HepG2 (cell line): ENCODE data around the gene LHX3. TPM values are rescaled to one million over a fixed set of nuclear protein-coding genes. Genes with fewer than 3 reads are reported as not detected.

Source experiments
- ATRX ChIP-seq: sonication (generic); formaldehyde crosslinking; IDR thresholded peaks from 2 replicates; pipeline ENCODE4 v1.4.0; 2020; ENCODE audit warnings: missing genetic modification reagents, borderline replicate concordance
- HMGXB4 ChIP-seq, 2 experiments: sonication (generic) in 1 of 2; formaldehyde crosslinking in 1 of 2; IDR thresholded peaks; 2 replicates each; pipeline versions ENCODE4 v1.4.0 to v1.6.1; 2018 to 2020; ENCODE audit warnings: missing genetic modification reagents in 2 of 2, borderline replicate concordance in 1 of 2, low read depth in 1 of 2, mild to moderate bottlenecking in 1 of 2, missing biosample characterization in 1 of 2
- HOXA9 ChIP-seq: sonication (generic); formaldehyde crosslinking; IDR thresholded peaks from 2 replicates; pipeline ENCODE4 v1.8.1; 2022; ENCODE audit warnings: missing genetic modification reagents, mild to moderate bottlenecking, moderate library complexity, borderline replicate concordance
- KLF6 ChIP-seq: IDR thresholded peaks from 2 replicates; pipeline ENCODE4 v1.8.0; 2016; ENCODE audit warnings: missing biosample characterization, missing genetic modification reagents
- NFKB2 ChIP-seq: sonication (generic); formaldehyde crosslinking; IDR thresholded peaks from 2 replicates; pipeline ENCODE4 v1.4.0; 2020; ENCODE audit warnings: missing genetic modification reagents, borderline replicate concordance
- NR2F6 ChIP-seq, 2 experiments: IDR thresholded peaks; 2 replicates each; pipeline ENCODE4 v1.6.1; 2016; ENCODE audit warnings: antibody characterized with exemption in 1 of 2, mild to moderate bottlenecking in 1 of 2
- SMARCE1 ChIP-seq: fragments of 450-650 bp; IDR thresholded peaks from 2 replicates; pipeline ENCODE4 v1.6.1; 2017; ENCODE audit warnings: borderline replicate concordance
- ZBTB34 ChIP-seq: sonication (generic); formaldehyde crosslinking; IDR thresholded peaks from 2 replicates; pipeline ENCODE4 v1.8.0; 2022; ENCODE audit warnings: mild to moderate bottlenecking, missing genetic modification reagents
- ZNF234 ChIP-seq: sonication (generic); formaldehyde crosslinking; conservative IDR thresholded peaks from 2 replicates; pipeline ENCODE4 v1.5.1; 2020; ENCODE audit warnings: mild to moderate bottlenecking, missing genetic modification reagents
- ZNF276 ChIP-seq: sonication (generic); formaldehyde crosslinking; IDR thresholded peaks from 2 replicates; pipeline ENCODE4 v1.4.0; 2020; ENCODE audit warnings: mild to moderate bottlenecking, low read depth, missing genetic modification reagents
- ZNF343 ChIP-seq: sonication (generic); formaldehyde crosslinking; IDR thresholded peaks from 2 replicates; pipeline ENCODE4 v1.4.0; 2020; ENCODE audit warnings: mild to moderate bottlenecking, missing genetic modification reagents
- ZNF510 ChIP-seq: sonication (generic); formaldehyde crosslinking; IDR thresholded peaks from 2 replicates; pipeline ENCODE4 v1.4.0; 2020; ENCODE audit warnings: low read depth, mild to moderate bottlenecking, missing genetic modification reagents
- ZNF687 ChIP-seq: sonication (generic); formaldehyde crosslinking; IDR thresholded peaks from 2 replicates; pipeline ENCODE4 v1.5.1; 2020; ENCODE audit warnings: mild to moderate bottlenecking, missing genetic modification reagents, moderate library complexity
- ZNF816 ChIP-seq: sonication (generic); formaldehyde crosslinking; IDR thresholded peaks from 2 replicates; pipeline ENCODE4 v1.8.0; 2022; ENCODE audit warnings: missing genetic modification reagents, mild to moderate bottlenecking, borderline replicate concordance
- polyA plus RNA-seq, 8 experiments: library from polyadenylated mRNA; depleted of rRNA in 3 of 8; stranded (reverse) in 7 of 8; unstranded in 1 of 8; fragments of >200 nt; fragmentation: Illumina TruSeq in 4 of 8; extraction: Trizol in 4 of 8; gene quantifications; 2 replicates each; pipeline versions ENCODE4 v1.2.1 to v1.2.3, GENCODE V29; 2011 to 2016; ENCODE audit warnings: low read depth in 4 of 8, missing spikeins in 1 of 8, mixed read lengths in 1 of 8; ENCODE audit not compliant: insufficient read depth in 1 of 8
- total RNA-seq, 5 experiments: library from RNA; depleted of rRNA; stranded (reverse); fragments of >200 nt; fragmentation: Illumina TruSeq; extraction: Trizol; gene quantifications; 2 replicates each; pipeline ENCODE4 v1.2.3, GENCODE V29; 2016; ENCODE audit warnings: low read depth in 1 of 5
- TF ChIP-seq, protein P1 (sequence below): sonication (generic); formaldehyde crosslinking; IDR thresholded peaks from 2 replicates; pipeline ENCODE4 v1.5.0; 2020; ENCODE audit warnings: mild to moderate bottlenecking, missing genetic modification reagents

The LHX3 gene
- total and polyA plus RNA-seq, 2 of the 13 experiments (the other 11 are each of a cell fraction or from before 2014, with no cell fraction given) = not detected

DNA sequence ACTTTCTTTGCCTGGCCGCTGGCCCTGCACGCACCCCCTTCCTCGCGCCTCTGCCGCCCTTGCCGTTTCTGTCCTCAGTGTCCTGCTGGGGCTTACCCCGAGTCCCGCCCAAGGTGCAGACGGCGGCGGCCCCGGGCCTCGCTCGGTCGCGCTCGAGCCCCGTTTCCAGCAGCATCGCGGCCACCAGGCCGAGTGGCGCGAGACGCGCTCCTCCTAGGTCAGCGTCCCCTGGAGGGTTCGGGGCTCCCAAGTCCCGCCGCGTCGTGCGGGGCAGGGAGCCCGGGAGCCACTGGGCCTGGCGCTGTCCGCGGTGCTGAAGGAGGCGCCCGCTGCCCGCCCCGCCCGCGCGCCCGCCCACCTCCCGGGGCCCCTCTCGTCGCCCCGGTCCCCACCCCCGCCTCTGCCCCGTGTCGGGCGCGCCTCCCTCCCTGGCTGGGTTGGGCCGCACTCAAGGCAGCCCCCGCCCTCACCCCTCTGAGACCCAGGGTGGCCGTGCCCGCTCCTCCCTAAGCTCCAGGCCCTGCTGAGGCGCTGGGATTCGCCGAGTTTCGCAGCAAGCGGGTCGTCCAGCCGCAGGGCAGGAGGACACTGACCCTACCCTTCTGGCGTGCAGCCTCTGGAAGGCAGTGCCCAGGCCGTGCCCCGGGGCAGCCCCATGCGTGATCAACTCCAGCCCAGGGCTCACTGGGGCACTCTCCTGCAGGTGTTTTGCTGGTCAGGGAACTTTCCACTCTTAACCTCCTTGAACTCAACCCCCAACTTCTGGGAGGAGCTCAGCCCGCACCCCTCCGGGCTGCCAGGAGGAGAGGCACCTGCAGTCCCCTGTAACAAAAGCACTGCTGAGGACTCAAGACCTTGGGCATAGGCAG is at the start of gene LHX3 (continued):
- no peak for TF ChIP-seq ATRX (CRISPR knock-in tag)
- peak; percentile 28 for TF ChIP-seq ZNF687 (CRISPR knock-in tag)
- TF ChIP-seq ZNF234 (CRISPR knock-in tag) = no peak
- 0 out of 2 replicates have a peak, but pooled peaks have one; percentile 48 for TF ChIP-seq ZNF816 (CRISPR knock-in tag)
- TF ChIP-seq ZNF510 = no peak
- no peak for TF ChIP-seq ZNF343 (CRISPR knock-in tag)
- TF ChIP-seq KLF6 (CRISPR knock-in tag) = 0 out of 2 replicates have a peak, but pooled peaks have one; percentile 57
- no peak for TF ChIP-seq ZNF276
- no peak for TF ChIP-seq HMGXB4 (CRISPR knock-in tag; IDR thresholded peaks at IDR 0.05; ENCODE audit: borderline replicate concordance in 1 of 2, low read depth in 1 of 2)
- no peak for TF ChIP-seq SMARCE1
- no peak for TF ChIP-seq NR2F6 (IDR thresholded peaks at IDR 0.05)
- no peak for TF ChIP-seq NR2F6 (CRISPR knock-in tag; IDR thresholded peaks at IDR 0.05)
- TF ChIP-seq ZBTB34 = no peak
- TF ChIP-seq, protein P1, sequence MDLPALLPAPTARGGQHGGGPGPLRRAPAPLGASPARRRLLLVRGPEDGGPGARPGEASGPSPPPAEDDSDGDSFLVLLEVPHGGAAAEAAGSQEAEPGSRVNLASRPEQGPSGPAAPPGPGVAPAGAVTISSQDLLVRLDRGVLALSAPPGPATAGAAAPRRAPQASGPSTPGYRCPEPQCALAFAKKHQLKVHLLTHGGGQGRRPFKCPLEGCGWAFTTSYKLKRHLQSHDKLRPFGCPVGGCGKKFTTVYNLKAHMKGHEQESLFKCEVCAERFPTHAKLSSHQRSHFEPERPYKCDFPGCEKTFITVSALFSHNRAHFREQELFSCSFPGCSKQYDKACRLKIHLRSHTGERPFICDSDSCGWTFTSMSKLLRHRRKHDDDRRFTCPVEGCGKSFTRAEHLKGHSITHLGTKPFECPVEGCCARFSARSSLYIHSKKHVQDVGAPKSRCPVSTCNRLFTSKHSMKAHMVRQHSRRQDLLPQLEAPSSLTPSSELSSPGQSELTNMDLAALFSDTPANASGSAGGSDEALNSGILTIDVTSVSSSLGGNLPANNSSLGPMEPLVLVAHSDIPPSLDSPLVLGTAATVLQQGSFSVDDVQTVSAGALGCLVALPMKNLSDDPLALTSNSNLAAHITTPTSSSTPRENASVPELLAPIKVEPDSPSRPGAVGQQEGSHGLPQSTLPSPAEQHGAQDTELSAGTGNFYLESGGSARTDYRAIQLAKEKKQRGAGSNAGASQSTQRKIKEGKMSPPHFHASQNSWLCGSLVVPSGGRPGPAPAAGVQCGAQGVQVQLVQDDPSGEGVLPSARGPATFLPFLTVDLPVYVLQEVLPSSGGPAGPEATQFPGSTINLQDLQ = no peak
- no peak for TF ChIP-seq HOXA9 (CRISPR knock-in tag)
- TF ChIP-seq NFKB2 (CRISPR knock-in tag) = no peak
